AG10803 (cell line): ENCODE data around the gene ZSCAN29.

ENCODE experiments used
- DNase-seq: peaks from one replicate; pipeline ENCODE4 v3.0.0; 2010; ENCODE audit warnings: low read depth
- H3K4me3 ChIP-seq: 2 replicates; pipeline ENCODE4 v1.5.1; 2011; ENCODE audit warnings: mild to moderate bottlenecking, low read length, control low read depth
- TF ChIP-seq, protein P1 (sequence below): conservative IDR thresholded peaks from 2 replicates; pipeline ENCODE4 v1.5.1; 2011; ENCODE audit warnings: mild to moderate bottlenecking, low read length, control low read depth, inconsistent platforms

The ZSCAN29 gene

GRCh38 chr15:43382310-43382709, 11.5 kb upstream of the ZSCAN29 start:
- TF ChIP-seq, protein P1, sequence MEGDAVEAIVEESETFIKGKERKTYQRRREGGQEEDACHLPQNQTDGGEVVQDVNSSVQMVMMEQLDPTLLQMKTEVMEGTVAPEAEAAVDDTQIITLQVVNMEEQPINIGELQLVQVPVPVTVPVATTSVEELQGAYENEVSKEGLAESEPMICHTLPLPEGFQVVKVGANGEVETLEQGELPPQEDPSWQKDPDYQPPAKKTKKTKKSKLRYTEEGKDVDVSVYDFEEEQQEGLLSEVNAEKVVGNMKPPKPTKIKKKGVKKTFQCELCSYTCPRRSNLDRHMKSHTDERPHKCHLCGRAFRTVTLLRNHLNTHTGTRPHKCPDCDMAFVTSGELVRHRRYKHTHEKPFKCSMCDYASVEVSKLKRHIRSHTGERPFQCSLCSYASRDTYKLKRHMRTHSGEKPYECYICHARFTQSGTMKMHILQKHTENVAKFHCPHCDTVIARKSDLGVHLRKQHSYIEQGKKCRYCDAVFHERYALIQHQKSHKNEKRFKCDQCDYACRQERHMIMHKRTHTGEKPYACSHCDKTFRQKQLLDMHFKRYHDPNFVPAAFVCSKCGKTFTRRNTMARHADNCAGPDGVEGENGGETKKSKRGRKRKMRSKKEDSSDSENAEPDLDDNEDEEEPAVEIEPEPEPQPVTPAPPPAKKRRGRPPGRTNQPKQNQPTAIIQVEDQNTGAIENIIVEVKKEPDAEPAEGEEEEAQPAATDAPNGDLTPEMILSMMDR, result no peak
- no peak for DNase-seq
- H3K4me3 ChIP-seq, result no peak overlapping the region

GRCh38 chr15:43378601-43379000, 7.8 kb upstream of the ZSCAN29 start:
- DNase-seq, result no peak
- TF ChIP-seq, protein P1, result no peak
- no peak overlapping the region for H3K4me3 ChIP-seq

GRCh38 chr15:43376017-43376705, 5.3 kb upstream of the ZSCAN29 start:
- TF ChIP-seq, protein P1, result peak; percentile 86
- no peak overlapping the region for H3K4me3 ChIP-seq
- DNase-seq, result peak; percentile 28

GRCh38 chr15:43370310-43370974, 401 bp downstream of the ZSCAN29 start:
- DNase-seq, result peak; percentile 26
- H3K4me3 ChIP-seq, result peak overlapping the region; percentile 95
- TF ChIP-seq, protein P1, result no peak

DNA sequence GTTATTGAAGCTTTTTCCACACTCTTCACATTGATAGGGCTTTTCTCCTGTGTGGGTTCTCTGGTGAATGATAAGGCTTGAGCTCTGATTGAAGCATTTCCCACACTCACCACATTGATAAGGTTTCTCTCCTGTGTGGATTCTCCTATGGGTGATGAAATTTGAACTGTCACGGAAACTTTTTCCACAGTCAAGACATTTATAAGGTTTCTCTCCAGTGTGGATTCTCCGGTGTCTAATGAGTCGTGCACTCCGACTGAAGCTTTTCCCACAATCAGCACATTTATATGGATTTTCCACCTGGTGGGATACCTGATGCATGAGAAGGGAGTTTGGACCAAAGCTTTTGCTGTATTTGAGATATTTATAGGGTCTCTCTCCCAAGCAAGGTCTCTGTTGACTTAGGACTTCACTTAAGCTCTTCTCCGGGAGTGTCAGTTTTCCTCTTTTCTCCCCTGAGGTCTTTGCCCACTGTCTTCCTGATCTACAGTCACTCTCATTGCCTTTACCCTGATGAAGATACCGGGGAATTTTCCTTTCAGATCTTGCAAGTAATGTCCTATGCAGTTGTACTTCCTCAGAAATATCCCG, 9.4 kb downstream of the ZSCAN29 start:
- no peak for DNase-seq
- no peak overlapping the region for H3K4me3 ChIP-seq
- TF ChIP-seq, protein P1, result no peak

- TF ChIP-seq, protein P1, result no peak
- H3K4me3 ChIP-seq, result no peak overlapping the region
Measured at GRCh38 chr15:43360821-43361220, 10.0 kb downstream of the ZSCAN29 start.

More at GRCh38 chr15:43360821-43361220, 10.0 kb downstream of the ZSCAN29 start:
- DNase-seq, result no peak
